HEK293T (cell line): Measurements from ENCODE around the gene KRTAP4-9.

Experiments
- ARNT ChIP-seq: fragments of 450-650 bp; IDR thresholded peaks from 2 replicates; pipeline ENCODE4 v1.6.1; 2017; ENCODE audit warnings: mild to moderate bottlenecking
- BHLHE40 ChIP-seq: fragments of 450-650 bp; IDR thresholded peaks from 2 replicates; pipeline ENCODE4 v1.6.1; 2016; ENCODE audit warnings: mild to moderate bottlenecking, moderate library complexity, borderline replicate concordance
- ELF4 ChIP-seq: fragments of 450-650 bp; IDR thresholded peaks from 2 replicates; pipeline ENCODE4 v1.6.1; 2017; ENCODE audit warnings: antibody characterized with exemption
- FOXA1 ChIP-seq: fragments of 450-650 bp; IDR thresholded peaks from 2 replicates; pipeline ENCODE4 v1.6.1; 2016; ENCODE audit warnings: mild to moderate bottlenecking
- FOXK2 ChIP-seq: fragments of 450-650 bp; IDR thresholded peaks from 2 replicates; pipeline ENCODE4 v1.6.1; 2016; ENCODE audit warnings: mild to moderate bottlenecking
- FOXM1 ChIP-seq: fragments of 450-650 bp; IDR thresholded peaks from 2 replicates; pipeline ENCODE4 v1.6.1; 2017; ENCODE audit warnings: mild to moderate bottlenecking, borderline replicate concordance
- L3MBTL2 ChIP-seq: fragments of 450-650 bp; conservative IDR thresholded peaks from 2 replicates; pipeline ENCODE4 v1.6.1; 2016; ENCODE audit warnings: mild to moderate bottlenecking
- SP1 ChIP-seq: fragments of 450-650 bp; IDR thresholded peaks from 2 replicates; pipeline ENCODE4 v1.6.1; 2017
- SUZ12 ChIP-seq: fragments of 450-650 bp; IDR thresholded peaks from 2 replicates; pipeline ENCODE4 v1.6.1; 2016; ENCODE audit warnings: mild to moderate bottlenecking
- TARDBP ChIP-seq: fragments of 450-650 bp; IDR thresholded peaks from 2 replicates; pipeline ENCODE4 v1.6.1; 2016
- ZNF384 ChIP-seq: fragments of 450-650 bp; IDR thresholded peaks from 2 replicates; pipeline ENCODE4 v1.6.1; 2016
- TF ChIP-seq, protein P1 (sequence below): fragments of 450-650 bp; IDR thresholded peaks from 2 replicates; pipeline ENCODE4 v1.6.1; 2016

DNA sequence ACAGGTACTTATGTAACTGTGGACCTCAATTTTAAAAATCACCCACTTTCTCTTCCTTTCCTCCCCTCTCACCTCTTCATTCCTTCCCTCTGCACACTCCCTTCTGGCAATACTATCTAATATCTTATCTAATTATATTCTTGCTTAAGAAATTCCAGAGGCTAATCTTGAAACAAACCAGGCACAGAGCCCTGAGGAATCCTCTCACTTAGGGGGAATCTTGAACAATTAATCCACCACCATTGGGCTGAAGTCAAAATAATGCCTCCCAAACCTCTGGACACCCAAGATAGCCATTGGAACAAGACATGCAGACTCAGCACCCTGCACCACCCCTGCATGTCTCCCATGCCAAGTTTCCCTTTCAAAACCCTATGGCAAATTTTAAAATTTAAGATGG, 36.2 kb downstream of the KRTAP4-9 start:
- no peak for TF ChIP-seq ZNF384
- no peak for TF ChIP-seq SUZ12
- no peak for TF ChIP-seq SP1
- TF ChIP-seq, protein P1, sequence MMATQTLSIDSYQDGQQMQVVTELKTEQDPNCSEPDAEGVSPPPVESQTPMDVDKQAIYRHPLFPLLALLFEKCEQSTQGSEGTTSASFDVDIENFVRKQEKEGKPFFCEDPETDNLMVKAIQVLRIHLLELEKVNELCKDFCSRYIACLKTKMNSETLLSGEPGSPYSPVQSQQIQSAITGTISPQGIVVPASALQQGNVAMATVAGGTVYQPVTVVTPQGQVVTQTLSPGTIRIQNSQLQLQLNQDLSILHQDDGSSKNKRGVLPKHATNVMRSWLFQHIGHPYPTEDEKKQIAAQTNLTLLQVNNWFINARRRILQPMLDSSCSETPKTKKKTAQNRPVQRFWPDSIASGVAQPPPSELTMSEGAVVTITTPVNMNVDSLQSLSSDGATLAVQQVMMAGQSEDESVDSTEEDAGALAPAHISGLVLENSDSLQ = no peak
- no peak for TF ChIP-seq BHLHE40
- TF ChIP-seq FOXK2 = no peak
- no peak for TF ChIP-seq L3MBTL2
- TF ChIP-seq ELF4 = no peak
- TF ChIP-seq FOXM1 = no peak
- TF ChIP-seq ARNT = no peak
- no peak for TF ChIP-seq FOXA1
- no peak for TF ChIP-seq TARDBP
